ENCODE data around the gene CITED2. TPM values are rescaled to one million over a fixed set of nuclear protein-coding genes. Genes with fewer than 3 reads are reported as not detected.
A peak's percentile ranks its signal among the peaks of the same experiment; 100 is the strongest.

The CITED2 gene
- total RNA-seq, 1 donor from 2014 or later, result 22.5 TPM

DNA sequence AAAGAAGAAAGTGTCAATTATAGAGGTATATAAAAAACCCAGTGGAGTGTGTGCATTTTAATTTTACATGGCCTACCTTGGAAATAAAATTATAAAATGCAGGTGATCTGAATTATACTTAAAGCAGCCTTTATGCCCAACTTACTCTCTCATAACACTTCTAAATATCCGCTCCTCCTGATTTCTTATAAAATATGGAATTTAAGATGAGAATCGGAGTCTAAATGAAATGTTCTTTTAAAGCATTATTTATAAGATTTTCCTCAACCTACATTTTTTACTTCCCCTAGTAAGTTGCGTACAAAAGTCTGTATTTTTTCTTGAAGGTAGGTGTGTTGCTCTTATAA, 3.5 kb downstream of the CITED2 start:
- no peak overlapping the region for H3K4me3 Mint-ChIP-seq
- ChIA-PET CTCF (interaction anchor here (2.4 kb wide), 1 partner anchor 152 kb away, joined by 40 read pairs; no protein-coding TSS in a partner anchor), POLR2A (interaction anchor here (0.9 kb wide), 1 partner anchor 245 kb away, joined by 3 read pairs; no protein-coding TSS in a partner anchor)
- ATAC-seq (ENCODE audit: low read depth) (no peak), DNase-seq (no peak)
- no peak overlapping the region for H3K27ac Mint-ChIP-seq
- H3K36me3 Mint-ChIP-seq (ENCODE audit: low read depth), result peaks cover 22% of the 10 kb centered on the region
- peaks cover 31% of the 10 kb centered on the region for H3K4me1 Mint-ChIP-seq
- intact Hi-C loops (cut with micrococcal nuclease), result loop anchor here (5.0 to 10.0 kb wide), 2 partner anchors 736 to 1256 kb away; no protein-coding TSS in a partner anchor
- H3K9me3 Mint-ChIP-seq, result no peaks in the 10 kb centered on the region
- H3K27me3 Mint-ChIP-seq, result no peaks in the 10 kb centered on the region
- TF ChIP-seq, protein P1, sequence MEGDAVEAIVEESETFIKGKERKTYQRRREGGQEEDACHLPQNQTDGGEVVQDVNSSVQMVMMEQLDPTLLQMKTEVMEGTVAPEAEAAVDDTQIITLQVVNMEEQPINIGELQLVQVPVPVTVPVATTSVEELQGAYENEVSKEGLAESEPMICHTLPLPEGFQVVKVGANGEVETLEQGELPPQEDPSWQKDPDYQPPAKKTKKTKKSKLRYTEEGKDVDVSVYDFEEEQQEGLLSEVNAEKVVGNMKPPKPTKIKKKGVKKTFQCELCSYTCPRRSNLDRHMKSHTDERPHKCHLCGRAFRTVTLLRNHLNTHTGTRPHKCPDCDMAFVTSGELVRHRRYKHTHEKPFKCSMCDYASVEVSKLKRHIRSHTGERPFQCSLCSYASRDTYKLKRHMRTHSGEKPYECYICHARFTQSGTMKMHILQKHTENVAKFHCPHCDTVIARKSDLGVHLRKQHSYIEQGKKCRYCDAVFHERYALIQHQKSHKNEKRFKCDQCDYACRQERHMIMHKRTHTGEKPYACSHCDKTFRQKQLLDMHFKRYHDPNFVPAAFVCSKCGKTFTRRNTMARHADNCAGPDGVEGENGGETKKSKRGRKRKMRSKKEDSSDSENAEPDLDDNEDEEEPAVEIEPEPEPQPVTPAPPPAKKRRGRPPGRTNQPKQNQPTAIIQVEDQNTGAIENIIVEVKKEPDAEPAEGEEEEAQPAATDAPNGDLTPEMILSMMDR (IDR thresholded peaks at IDR 0.05), result no peak

DNA sequence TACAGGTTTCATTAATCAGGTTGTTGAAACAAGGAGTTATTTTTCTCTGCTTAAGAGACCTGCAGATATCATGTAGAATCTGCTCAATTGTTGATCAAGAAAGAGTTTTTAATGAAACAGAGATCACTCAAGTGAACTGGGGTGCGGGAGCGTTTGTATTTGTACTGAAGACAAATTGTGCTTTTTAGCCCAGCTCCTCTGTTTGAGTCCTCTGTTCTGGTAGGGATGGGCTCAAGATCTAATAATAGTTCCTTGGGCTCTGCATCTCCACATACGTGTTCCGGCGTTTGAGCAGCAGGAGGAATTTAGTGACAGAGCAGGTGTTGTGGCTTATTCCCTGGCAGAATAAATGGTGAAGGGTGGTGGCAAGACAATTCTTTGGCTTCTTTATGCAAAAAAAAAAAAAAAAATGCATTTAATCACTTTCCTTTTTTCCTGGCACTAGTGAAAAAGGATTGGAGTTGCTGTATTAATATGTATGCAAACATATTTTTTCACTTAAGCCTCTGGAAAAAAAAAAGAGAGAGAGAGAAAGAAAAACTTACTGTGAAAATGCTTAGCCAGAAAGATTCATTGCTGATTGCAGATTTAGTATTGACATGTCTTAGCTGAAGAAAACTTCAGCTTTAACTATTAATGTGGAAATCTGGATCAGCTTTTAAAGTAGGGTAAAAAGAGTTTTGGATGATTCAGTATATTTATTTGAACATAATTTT, 4.0 kb downstream of the CITED2 start:
- Mint-ChIP-seq H3K36me3 (ENCODE audit: low read depth) (peaks cover 18% of the 10 kb centered on the region), H3K27me3 (no peaks in the 10 kb centered on the region), H3K9me3 (no peaks in the 10 kb centered on the region), H3K4me3 (no peak overlapping the region), H3K27ac (peak overlapping the region; percentile 4), H3K4me1 (peaks cover 27% of the 10 kb centered on the region)
- ChIA-PET POLR2A (interaction anchor here (0.9 to 1.8 kb wide), 2 partner anchors 151 to 244 kb away, joined by 3 to 6 read pairs; no protein-coding TSS in a partner anchor), CTCF (interaction anchor here (0.7 to 2.4 kb wide), 20 partner anchors 10 to 1071 kb away, joined by 3 to 40 read pairs (median 5); partner anchors contain the start of gene CCDC28A)
- ATAC-seq (ENCODE audit: low read depth) (no peak), DNase-seq (no peak)
- intact Hi-C loops (cut with micrococcal nuclease), result loop anchor here (5.0 to 10.0 kb wide), 2 partner anchors 737 to 1256 kb away; no protein-coding TSS in a partner anchor
- TF ChIP-seq, protein P1 (IDR thresholded peaks at IDR 0.05), result no peak

DNA sequence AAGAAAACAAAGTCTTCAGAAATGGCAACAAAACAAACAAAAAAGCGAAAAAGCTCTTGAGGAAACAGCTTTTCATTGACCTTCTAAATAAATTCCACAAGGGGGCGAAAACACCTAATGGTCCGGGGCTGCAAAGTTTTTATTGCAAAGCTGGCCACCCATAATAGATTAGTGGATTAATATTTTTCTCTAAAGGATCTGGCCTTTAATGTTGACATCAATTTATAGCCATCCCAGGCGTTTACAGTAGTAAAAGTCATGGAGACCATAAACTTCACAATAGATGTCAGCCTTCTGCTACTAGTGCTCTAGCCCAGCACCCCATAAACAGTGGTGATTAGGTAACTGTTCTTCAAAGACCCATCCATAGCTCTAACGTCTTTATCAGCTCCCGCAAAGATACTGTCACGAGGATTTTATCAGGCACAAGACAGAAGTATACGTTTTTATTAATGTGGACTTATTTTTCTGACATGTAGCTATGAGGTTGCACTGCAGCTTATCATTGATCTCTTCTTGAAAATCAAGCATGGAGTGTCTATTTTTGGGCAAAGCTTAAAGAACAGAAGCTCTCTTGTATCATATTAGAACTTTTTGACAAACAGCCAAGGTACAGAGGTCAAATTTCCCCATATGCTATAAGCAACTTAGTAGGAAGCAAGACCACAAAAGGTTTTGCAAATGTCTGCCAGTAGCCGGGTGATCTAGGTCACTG, 4.7 kb downstream of the CITED2 start:
- Mint-ChIP-seq H3K36me3 (ENCODE audit: low read depth) (peaks cover 18% of the 10 kb centered on the region), H3K4me3 (no peak overlapping the region), H3K27me3 (no peaks in the 10 kb centered on the region), H3K27ac (peak overlapping the region; percentile 4), H3K9me3 (no peaks in the 10 kb centered on the region), H3K4me1 (peaks cover 27% of the 10 kb centered on the region)
- ChIA-PET POLR2A (interaction anchor here (1.8 kb wide), 1 partner anchor 150 kb away, joined by 6 read pairs; no protein-coding TSS in a partner anchor), CTCF (interaction anchor here (0.6 to 2.4 kb wide), 29 partner anchors 9 to 1071 kb away, joined by 3 to 40 read pairs (median 4); partner anchors contain the start of gene CCDC28A)
- DNase-seq, result no peak
- intact Hi-C loops (cut with micrococcal nuclease), result loop anchor here (1.0 to 10.0 kb wide), 3 partner anchors 558 to 1255 kb away; no protein-coding TSS in a partner anchor
- TF ChIP-seq, protein P1 (IDR thresholded peaks at IDR 0.05), result no peak
- no peak for ATAC-seq (ENCODE audit: low read depth)

DNA sequence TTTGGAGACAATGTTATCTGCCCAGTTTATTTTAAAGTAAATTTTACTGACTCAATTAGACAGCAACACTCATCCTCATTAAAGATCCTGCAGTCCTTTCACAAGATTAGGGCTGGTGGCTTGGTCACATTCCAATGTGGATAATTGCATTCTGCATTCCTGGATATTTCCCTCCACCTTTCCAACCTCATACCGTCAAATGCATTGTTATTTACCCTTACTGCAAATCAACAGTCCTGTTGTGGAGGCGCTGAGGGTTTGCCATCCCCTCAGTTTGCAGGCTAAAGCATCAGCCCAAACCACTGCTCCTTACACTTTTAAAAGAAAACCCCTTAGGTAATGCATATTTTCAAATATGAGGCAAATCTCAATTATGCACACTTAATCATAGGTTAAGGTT, 5.4 kb downstream of the CITED2 start:
- ATAC-seq (ENCODE audit: low read depth) (no peak), DNase-seq (no peak)
- H3K4me1 Mint-ChIP-seq, result peaks cover 31% of the 10 kb centered on the region
- ChIA-PET POLR2A (interaction anchor here (1.8 kb wide), 1 partner anchor 150 kb away, joined by 6 read pairs; no protein-coding TSS in a partner anchor), CTCF (interaction anchor here (0.6 to 2.4 kb wide), 25 partner anchors 8 to 1072 kb away, joined by 3 to 40 read pairs (median 4); partner anchors contain the start of gene CCDC28A)
- H3K4me3 Mint-ChIP-seq, result no peak overlapping the region
- H3K36me3 Mint-ChIP-seq (ENCODE audit: low read depth), result peaks cover 14% of the 10 kb centered on the region
- no peaks in the 10 kb centered on the region for H3K9me3 Mint-ChIP-seq
- no peak overlapping the region for H3K27ac Mint-ChIP-seq
- TF ChIP-seq, protein P1 (IDR thresholded peaks at IDR 0.05), result no peak
- intact Hi-C loops (cut with micrococcal nuclease), result loop anchor here (1.0 kb wide), 1 partner anchor 558 kb away; no protein-coding TSS in a partner anchor
- no peaks in the 10 kb centered on the region for H3K27me3 Mint-ChIP-seq

Data from activated B cell treated with CpG ODN at 0.5 μM for 24 hours (primary cell).